T-helper 1 cell treated with Interleukin-12 subunit alpha and Interleukin-12 subunit beta and Interleukin-4 antibody, amounts not matched to agents 30 ng/mL and 1 ng/mL, for 36 hours (primary cell): ENCODE measurements around the gene ADGRL3. TPM values are rescaled to one million over a fixed set of nuclear protein-coding genes. Genes with fewer than 3 reads are reported as not detected.

Experiments used
- intact Hi-C: fragments of 100-400 bp; cut with micrococcal nuclease; formaldehyde crosslinking; loops from one replicate; pipeline ENCODE4 v1.15.1; 2024
- total RNA-seq: library from RNA; stranded (reverse); gene quantifications from 2 replicates; pipeline ENCODE4 v1.2.3, GENCODE V29; 2022

Gene ADGRL3
- total RNA-seq, 1 donor from 2014 or later = not detected

DNA sequence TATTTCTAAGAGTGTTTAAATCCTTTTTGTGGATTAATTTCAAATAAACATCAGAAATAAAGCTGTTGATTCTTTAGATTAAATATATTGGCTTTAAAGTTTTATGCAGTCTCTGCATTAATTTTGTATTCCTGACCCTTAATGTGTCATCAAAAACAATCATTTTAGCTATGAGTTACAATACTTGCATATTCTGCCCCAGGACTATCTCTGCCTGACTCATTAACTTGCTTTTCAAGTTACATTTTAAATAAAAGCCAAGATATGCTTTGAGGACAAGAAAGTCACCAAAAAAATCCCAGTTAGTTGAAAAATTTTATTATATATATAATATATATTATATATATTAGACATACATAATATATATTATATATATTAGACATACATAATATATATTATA is 208.7 kb downstream of the ADGRL3 start:
- intact Hi-C loops = no loop called here

DNA sequence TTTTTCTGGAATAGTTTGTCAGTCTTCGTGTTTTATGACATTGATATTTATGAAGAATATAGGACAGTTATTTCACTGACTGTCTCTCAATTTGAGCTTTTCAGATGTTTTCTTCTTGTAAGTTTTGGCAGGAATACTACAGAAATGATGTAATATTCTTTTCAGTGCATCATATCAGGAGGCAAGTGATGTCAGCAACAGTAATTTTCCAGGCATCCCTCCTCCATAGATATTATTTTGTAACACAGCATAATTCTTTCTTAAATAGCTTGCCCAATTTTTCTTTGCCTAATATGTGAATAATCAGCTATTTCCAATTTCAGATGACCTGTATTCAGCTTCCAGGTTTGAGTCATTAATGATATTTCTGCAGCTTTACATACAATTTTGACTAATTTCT is 211.1 kb downstream of the ADGRL3 start:
- intact Hi-C loops = no loop called here

DNA sequence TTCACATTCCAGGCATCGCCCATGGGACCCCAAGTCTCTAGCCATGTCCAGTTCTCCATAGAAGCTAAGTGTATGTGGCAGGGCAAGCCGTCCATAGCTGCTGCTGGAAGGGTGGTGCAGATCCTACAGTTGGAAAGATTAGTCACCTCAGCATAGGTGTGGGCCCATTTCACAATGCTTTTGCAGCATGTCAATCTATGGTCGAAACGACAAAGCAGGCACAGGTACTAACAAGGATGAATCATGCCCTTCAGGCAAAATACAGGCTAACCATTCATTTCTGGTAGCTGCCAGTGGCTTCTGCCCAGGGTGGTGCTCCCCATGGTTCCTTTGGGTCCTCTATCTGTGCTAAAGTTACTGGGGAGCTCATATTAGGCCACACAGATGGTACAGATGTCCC is 225.2 kb downstream of the ADGRL3 start:
- intact Hi-C loops = no loop called here

DNA sequence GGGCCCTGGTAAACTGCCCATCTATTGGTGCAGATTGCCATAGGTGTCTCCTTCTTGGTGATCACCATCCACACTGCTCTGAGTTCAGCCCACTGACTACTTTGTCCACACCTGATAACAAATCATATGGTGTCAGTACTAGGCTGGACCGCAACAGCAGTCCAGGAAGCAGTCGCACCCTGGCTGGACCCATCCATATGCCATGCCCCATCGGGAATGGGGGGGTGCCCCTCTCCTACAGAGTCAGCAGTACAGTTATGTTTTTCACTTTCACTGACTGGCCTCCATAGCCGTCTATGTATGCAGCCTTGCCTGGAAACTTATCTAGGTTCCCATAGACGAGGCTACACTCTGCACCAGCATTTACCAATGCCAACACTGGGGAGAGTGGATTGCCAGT is 226.1 kb downstream of the ADGRL3 start:
- intact Hi-C loops = no loop called here

DNA sequence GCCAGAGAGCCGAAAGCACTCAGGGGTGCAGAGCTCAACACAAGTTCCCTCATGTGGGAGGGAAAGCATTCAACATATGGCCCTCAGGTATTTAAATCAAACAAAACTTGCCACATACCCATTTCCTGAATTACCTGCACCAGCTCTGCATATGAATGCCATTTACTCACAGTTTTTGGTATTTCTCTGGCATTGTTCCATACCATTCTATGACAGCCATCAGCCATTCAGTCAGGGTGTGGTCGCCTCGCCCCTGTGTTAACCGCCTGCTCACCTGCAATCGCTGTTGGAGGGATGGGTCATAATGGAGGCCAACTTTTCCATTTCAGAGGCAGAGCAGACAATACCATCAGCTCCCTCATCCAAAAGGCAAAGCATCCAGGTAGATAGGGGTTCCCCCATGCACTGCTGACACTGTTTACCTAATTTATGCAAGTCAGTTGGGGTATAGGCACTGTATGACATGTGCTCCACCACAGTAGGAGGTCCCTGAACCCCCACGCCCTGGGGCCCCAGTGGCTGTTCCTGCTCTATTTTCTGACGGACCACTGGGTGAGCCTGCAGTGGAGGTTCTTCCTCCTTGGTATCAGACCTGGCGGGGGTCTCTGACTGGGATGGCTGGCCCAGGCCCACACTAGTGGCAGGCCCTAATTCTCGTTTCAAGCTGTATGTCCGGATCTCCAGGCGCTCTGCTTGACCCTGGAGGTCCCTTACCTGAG is 227.1 kb downstream of the ADGRL3 start:
- intact Hi-C loops = no loop called here

DNA sequence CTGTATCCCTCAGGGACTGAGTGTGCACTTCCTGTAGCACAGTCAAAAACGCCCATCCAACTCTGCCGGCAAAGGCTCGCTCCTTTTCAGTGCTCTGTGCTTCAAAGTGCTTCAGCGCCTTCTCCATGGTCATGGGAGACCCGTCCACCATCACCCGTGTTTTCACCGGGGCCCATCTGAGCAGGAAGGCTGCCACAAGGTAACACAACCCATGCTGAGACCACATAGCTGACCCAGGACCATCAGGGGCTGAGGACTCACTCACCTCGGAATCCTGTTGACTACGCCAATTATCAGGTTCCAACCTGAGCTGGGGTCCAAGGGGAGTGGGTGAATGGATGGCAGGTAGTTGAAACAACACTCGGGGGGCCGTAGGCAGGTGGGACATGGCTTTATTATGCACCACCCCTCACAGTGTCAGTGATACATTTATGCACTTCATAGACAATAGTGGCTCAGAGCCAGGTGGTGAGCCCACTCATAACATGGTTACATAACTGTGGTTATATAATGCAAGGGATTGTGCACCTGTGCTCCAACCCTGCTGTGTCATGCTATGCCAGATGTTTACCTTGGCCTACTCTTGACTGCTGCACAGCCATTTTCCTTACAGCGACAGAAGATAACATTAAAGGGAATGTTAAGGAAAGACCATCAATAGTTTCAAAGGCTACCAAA is 227.8 kb downstream of the ADGRL3 start:
- intact Hi-C loops = no loop called here

DNA sequence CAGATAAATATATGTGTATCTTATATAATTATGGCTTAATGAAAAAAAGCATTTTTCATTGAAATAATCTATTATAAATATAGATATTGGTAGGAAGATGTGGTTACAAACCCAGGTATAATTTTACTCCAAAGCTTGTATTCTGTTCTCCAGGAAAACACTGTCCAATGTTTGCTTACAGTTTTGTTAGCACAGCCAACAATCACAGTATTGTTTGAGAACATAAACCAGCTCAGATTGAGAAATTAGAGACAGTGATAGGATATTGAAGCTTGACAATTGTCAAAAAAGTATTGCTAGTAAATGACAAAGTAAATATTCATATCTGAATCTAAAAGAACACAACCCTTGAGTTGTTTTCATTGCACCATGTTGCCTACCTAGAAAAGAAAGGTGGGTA is 228.8 kb downstream of the ADGRL3 start:
- intact Hi-C loops = no loop called here

DNA sequence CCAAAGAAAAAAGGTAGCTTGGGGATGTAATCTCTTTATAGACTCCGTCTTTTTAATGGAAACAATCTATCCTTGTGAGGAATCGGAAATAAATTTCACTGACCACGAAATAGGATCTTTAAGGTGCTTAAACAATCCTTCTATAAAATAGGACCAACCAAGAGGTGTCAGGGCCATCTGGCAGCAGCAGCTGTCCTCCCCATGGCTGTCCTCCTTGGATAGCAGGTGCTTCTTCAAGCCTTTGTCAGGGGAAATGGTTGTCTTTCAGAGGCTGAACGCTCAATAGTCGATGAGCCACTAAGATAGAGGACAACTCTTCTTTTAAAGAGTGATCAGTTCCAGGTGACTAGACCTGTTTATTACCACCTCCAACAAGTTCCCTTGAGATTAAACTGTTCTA is 231.0 kb downstream of the ADGRL3 start:
- intact Hi-C loops = no loop called here

DNA sequence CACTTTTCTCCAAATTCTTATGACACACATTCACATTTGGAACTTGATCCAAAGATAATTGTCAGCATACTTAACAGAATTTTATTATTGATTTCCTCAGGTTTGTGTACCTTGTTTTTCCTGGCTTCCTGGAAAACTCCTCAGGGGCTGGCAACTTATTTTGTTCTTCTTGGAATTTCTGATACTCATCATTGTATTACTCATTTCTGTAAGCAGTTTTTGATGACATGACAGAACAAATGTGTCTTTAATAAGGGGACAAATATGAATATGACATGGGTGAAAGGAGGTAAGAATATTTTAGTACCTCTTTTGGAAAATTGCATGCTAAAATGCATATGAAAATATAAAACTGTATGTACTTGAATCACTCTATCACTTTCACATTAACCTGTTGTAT is 237.8 kb downstream of the ADGRL3 start:
- intact Hi-C loops = no loop called here

DNA sequence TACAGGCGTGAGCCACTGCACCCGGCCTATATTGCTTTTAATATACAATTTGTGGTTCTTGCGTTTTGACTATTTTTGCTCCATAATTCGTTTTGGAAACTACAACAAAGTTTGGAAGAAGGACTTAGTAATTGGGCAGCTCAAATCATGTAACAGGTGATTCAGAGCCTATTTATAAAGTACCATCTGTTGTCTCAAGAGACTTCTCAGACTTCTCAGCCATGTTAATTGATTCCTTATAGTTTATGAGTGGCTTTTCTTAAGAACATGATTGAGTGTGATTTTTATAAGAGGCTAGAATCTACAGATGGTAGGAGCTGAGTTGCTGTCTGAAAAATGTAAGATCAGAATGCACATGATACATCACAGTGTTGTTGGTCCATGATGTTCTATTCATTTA is 240.2 kb downstream of the ADGRL3 start:
- intact Hi-C loops = no loop called here

DNA sequence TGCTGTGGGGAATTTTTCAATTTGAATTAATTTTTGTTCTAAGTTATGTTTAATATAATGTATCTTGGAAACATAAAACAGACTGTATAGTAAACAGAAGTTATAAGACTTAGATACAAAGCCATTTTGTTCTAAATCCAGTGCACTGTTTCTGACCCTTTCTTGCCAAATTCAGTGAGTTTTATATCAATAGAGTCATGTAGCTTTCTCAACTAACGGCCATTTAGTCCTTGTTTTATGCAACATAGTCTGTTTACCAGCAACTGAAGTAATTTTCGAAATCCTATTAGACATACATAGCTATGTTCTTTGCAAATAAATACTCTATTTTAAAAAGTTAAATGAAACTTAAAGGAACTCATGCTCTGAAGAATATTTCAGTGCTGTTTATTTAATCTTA is 242.8 kb downstream of the ADGRL3 start:
- intact Hi-C loops = no loop called here

DNA sequence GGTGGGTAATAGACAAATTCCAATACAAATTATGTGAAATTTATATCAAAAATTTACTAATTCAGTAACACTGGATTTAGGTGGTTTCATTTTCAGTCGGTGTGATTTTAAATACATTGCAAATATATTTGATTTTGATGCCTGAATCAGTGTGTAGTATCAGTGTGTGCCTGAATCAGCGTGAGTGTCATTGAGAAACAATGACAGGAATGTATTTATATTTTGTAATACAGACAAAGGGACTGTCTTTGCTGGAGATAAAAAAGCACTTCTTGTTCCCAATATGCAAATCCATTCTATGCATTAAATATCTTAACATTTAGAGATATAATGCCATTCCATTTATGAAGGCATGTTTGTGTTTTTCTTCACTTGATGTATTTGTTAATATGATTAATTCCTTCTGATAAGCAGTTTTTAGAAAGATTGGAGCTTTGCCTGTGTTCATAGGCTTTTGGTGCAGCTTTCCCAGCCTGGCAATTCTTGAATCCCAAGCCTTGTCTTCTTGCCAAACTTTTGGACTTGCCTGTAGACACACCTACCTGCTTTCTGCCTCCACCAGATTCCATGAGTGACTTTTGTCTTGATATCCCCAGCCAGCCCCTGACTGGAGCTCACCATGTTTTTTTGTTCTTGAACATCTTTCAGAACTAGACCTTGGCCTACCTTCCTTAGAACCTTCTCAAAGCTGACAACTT is 243.8 kb downstream of the ADGRL3 start:
- intact Hi-C loops = no loop called here

DNA sequence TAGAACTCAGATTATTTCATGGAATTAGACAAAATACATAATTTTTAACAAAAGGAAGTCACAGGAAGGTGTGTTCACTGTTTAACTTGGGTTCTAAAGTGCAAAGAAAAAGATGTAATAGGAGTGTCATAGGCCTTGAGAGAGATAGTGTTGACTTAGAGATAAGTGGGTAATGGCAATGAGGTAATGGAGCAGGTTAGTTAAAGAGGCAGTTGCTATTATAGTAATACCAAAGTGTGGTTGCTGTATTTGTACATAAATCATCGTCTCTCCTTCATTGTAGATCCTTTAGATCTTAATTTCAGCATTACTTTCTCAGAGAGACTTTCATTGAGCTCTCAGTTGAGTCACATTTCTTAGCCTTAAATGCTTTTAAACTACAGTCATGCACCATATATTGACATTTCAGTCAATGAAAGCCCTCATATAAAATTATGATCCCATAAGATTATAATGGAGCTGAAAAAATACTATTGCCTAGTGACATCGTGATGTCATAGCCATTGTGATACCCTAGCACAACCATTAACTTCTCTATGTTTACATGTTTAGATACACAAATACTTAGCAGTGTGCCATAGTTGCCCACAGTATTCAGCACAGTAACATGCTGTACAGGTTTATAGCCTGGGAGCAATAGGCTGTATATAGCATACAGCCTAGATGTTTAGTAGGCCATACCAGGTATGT is 245.4 kb downstream of the ADGRL3 start:
- intact Hi-C loops = no loop called here

DNA sequence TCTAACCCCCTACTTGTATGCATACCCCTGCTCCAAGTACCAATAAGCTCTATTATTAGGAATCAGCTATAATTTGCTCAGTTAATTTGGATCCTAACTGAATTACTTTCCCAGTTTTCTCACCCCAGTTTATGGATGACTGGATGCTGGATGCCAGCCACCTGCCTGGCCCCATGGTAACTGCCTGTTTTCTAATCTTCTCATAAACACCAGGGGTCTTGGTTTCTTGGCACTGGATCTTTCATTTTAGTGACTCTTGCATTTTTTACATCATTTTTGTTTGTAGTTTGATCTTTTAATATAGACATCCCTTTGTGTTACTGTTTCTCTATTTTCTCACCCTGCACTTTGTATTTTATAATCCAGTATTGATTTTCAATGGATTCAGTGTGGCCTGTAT is 246.8 kb downstream of the ADGRL3 start:
- intact Hi-C loops = no loop called here

DNA sequence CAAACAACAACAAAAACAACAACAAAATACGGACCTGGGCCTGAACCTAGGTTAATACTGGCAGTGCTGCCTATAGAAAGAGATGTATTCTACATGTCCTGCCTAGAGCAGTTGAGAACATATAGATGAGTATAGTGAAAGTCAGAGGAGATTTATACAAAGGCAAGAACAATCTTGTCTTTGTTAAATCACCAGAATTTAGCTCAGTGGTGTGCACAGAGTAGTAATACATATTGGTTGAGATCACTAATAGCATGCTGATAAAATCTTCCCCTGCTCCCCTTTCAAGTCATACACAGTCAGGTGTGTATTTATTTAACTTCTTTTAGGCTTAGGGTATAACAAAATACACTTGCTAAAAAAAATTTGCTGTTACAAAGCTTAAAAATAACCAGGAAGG is 247.8 kb downstream of the ADGRL3 start:
- intact Hi-C loops = no loop called here

DNA sequence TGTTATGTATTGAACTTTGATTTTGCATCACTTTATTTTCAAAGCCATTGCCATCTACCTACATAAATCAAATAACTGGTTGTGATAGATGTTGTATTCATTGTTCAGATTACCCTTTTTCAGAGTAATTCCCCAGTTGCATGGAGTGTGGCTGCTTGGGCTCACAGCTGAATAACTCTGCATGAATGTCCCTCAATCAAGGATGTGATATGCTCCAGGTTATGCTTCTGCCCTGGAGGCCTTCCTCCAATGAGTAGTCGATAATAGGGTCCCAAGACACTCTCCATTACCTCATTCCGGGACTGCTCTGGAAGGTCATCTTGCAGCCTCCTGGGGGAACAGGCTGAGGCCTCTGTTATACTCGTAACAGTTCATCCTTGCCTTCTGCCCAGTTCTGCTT is 251.8 kb downstream of the ADGRL3 start:
- intact Hi-C loops = no loop called here

DNA sequence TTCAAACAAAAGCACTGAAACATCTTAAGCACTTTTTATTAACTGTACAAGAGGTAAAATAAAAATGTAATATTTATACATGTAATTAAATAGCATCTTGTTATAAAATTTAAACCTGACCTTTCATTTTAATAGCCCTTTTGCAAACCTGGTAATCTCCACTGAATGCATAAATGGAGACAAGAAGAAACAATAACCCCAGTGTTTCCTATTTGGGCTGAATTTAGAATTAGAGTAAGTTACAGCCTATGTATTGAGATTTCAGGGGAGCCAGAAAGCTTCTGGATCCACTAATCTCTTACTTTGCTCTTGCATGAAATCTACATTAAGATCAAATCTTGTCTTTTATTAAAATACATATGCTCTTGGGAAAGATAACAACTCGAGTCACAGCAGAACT is 261.8 kb downstream of the ADGRL3 start:
- intact Hi-C loops = no loop called here

DNA sequence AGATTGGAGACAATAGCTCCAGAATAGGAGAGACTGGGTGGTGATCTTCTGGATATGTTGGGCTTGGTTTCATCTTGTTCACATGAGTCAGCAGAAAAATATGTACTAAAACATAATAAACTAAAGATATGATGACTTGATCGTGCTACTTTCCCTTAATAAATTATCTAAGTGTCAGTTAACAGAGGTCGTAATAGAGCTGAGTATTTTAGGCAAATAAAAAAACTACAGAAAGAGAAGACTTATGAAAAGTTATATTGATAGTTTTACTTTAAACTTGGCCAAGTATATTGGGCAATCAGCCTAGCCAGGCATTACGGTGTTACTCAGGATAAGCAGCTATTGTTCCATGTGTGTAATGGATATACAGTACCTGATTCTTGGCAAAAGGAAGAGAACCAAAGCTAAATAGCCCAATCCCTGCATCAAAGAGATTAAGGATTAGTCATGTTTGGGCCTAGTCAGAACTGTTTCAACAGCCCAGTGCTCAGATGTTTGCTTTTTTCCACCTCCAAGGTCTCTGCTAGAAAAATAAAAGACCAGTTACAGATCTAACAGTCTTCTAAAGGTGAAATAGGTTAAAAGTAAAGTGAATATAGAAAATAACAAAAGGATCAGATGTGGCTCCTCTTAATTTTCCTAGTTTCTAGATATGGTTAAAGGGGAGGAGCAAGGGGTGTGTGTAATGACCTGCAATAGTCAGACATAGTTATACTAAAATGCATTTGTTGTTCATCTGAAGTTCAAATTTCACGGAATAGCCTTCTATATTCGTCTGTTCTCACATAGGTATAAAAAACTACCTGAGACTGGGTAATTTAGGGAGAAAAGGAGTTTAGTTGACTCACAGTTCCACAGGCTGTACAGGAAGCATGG is 262.6 kb downstream of the ADGRL3 start:
- intact Hi-C loops = no loop called here

DNA sequence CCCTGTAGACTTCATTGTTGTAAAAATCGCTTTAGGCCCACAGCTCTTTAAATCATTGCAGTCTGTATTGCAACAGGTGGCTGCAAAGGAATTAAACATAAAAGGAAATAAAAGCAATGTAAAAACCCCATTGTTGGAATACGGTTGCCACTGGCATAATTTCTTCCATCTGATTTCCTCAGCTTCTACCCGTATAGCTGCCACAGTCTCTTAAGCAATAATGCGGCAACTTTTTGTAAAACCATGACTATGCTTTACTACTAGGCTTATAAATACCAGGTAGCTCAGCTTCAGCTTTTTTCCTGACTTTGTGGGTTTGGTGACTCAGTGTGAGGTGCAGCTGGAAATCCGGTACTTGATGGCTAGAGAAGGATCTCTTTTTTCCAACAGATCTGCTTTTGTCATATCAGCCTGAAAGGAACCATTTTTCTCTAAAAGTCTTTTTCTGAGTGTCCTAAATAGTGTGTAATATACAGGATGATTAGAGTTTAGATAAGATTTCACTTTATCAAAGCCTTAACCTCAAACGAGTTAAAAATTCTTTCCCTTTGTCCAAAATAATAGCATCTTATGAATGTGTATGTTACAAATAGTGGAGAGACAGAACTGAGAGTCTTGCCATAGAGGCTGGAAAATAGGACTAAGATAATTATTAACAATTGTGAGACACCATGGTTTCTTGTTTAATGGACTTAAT is 268.0 kb downstream of the ADGRL3 start:
- intact Hi-C loops = no loop called here

DNA sequence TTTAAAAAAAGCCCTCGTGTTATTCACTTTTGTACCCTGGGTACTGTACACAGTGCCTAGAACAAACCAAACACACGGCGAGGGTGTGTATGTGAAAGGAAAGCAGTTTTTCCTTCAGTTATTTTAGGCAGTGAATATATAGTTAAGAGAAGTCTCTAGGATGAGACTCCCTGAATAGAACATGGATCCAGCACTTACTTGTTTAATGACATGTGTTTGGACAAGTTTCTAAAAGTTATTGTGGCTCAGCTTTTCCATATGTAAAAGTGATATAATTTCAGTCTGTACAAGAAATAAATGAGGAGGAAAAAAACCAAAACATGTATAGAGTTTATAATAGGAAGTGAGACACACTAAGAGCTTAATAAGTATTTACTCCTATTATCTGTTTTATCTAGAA is 273.2 kb downstream of the ADGRL3 start:
- intact Hi-C loops = no loop called here
